Cardiac muscle cell (in vitro differentiated cells and primary cell): ENCODE measurements around the gene TRIM32. TPM values are rescaled to one million over a fixed set of nuclear protein-coding genes. Genes with fewer than 3 reads are reported as not detected.

Experiments used
- DNase-seq, 2 donors: peaks; one replicate each; pipeline versions ENCODE4 v3.0.0 to v3.0.0-alpha.2; 2010 to 2017; ENCODE audit warnings: low read depth in 1 of 2, low spot score in 1 of 2
- H3K27ac ChIP-seq: fragments of 200-600 bp; sonication (generic); 2 replicates; pipeline ENCODE4 v1.5.1; 2016
- H3K27me3 ChIP-seq: fragments of 200-600 bp; sonication (generic); 2 replicates; pipeline ENCODE4 v1.6.0; 2016; ENCODE audit warnings: control low read depth
- H3K36me3 ChIP-seq: fragments of 200-600 bp; sonication (generic); 2 replicates; pipeline ENCODE4 v1.5.1; 2016; ENCODE audit warnings: control low read depth
- H3K4me1 ChIP-seq: fragments of 200-600 bp; sonication (generic); 2 replicates; pipeline ENCODE4 v1.8.1; 2017; ENCODE audit warnings: low read depth, mild to moderate bottlenecking, mixed run types
- H3K4me3 ChIP-seq: fragments of 200-600 bp; sonication (generic); 2 replicates; pipeline ENCODE4 v1.5.1; 2016; ENCODE audit warnings: mild to moderate bottlenecking
- H3K9me3 ChIP-seq: fragments of 200-600 bp; sonication (generic); 2 replicates; pipeline ENCODE4 v1.5.1; 2017; ENCODE audit warnings: low read depth, mild to moderate bottlenecking, control low read depth
- polyA plus RNA-seq: library from polyadenylated mRNA; unstranded; fragments of >200 nt; fragmentation: Nextera tagmentation; extraction: Ambion mirVana; gene quantifications from 2 replicates; pipeline ENCODE4 v1.2.1, GENCODE V29; 2016
- total RNA-seq: library from RNA; depleted of rRNA; stranded (reverse); fragments of >200 nt; gene quantifications from 2 replicates; pipeline ENCODE4 v1.2.3, GENCODE V29; 2016
- TF ChIP-seq, protein P1 (sequence below): IDR thresholded peaks from 2 replicates; pipeline ENCODE4 v1.5.1; 2012; ENCODE audit warnings: low read depth, mild to moderate bottlenecking, low read length

TRIM32 gene
- total and polyA plus RNA-seq, 2 experiments from 2014 or later = 13.9 to 15.0 TPM

DNA sequence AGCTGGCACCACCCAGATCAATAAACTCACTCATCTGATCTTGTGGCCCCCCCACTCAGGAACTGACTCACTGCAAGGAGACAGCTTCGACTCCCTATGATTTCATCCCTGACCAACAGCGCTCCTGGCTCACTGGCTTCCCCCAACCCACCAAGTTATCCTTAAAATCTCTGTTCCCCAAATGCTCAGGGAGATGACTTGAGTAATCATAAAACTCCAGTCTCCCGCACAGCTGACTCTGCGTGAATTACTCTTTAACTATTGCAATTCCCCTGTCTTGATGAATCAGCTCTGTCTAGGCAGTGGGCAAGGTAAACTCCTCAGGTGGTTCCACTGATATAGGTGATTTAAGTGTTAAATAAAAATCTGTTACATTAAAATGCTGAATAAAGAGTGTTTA lies 1.9 kb upstream of the TRIM32 start:
- Histone ChIP-seq H3K36me3 (no peaks in the 10 kb centered on the region), H3K4me3 (no peak overlapping the region), H3K27me3 (no peaks in the 10 kb centered on the region), H3K27ac (no peak overlapping the region), H3K9me3 (no peaks in the 10 kb centered on the region), H3K4me1 (peaks cover 3% of the 10 kb centered on the region)
- no peak for DNase-seq
- TF ChIP-seq, protein P1, sequence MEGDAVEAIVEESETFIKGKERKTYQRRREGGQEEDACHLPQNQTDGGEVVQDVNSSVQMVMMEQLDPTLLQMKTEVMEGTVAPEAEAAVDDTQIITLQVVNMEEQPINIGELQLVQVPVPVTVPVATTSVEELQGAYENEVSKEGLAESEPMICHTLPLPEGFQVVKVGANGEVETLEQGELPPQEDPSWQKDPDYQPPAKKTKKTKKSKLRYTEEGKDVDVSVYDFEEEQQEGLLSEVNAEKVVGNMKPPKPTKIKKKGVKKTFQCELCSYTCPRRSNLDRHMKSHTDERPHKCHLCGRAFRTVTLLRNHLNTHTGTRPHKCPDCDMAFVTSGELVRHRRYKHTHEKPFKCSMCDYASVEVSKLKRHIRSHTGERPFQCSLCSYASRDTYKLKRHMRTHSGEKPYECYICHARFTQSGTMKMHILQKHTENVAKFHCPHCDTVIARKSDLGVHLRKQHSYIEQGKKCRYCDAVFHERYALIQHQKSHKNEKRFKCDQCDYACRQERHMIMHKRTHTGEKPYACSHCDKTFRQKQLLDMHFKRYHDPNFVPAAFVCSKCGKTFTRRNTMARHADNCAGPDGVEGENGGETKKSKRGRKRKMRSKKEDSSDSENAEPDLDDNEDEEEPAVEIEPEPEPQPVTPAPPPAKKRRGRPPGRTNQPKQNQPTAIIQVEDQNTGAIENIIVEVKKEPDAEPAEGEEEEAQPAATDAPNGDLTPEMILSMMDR = no peak

DNA sequence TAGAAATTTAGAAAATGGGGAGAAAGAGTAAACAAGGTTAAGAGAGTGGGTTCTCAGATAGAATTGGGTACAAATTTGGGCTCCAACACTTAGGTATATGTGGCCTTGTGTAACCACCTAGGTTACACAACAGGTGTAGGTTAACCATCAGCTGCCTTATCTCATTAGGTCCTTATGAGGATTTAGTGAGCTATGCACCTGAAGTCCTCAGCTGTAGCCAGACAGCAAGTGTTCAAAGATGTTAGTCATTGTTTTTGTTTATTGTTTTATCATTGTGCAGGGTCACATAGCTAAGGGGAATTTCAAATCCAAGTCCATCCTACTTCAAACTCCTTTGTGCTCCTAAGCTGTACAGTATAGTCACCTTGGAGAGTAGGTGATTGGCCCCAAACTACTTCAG lies 970 bp upstream of the TRIM32 start:
- Histone ChIP-seq H3K36me3 (no peaks in the 10 kb centered on the region), H3K4me3 (peak overlapping the region; percentile 66), H3K4me1 (peaks cover 3% of the 10 kb centered on the region), H3K27ac (no peak overlapping the region), H3K9me3 (no peaks in the 10 kb centered on the region), H3K27me3 (no peaks in the 10 kb centered on the region)
- TF ChIP-seq, protein P1 = no peak
- no peak for DNase-seq

DNA sequence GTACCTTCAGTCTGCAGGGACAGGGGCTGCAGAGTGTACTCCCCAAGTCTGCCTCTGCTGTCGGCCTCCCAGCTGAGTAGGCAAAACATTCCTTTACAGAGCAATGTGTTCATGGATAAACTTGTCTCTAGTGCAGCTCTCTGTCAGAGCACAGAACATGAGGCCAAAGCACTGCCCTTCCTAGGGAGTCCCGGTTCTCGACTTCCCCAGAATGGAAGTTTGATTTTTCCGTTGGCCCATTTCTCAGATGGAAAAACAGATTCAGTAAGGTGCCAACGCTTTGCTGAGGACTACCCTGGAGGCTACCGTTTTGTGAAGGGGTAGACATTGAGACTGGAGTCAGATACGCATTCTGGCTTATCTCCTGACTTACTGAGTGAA lies 422 bp upstream of the TRIM32 start:
- H3K9me3 ChIP-seq = no peaks in the 10 kb centered on the region
- peak in 1 of 2 donors; percentile 19 for DNase-seq
- no peaks in the 10 kb centered on the region for H3K36me3 ChIP-seq
- peaks cover 3% of the 10 kb centered on the region for H3K4me1 ChIP-seq
- H3K4me3 ChIP-seq = peak overlapping the region; percentile 66
- H3K27ac ChIP-seq = no peak overlapping the region
- TF ChIP-seq, protein P1 = no peak
- H3K27me3 ChIP-seq = no peaks in the 10 kb centered on the region

DNA sequence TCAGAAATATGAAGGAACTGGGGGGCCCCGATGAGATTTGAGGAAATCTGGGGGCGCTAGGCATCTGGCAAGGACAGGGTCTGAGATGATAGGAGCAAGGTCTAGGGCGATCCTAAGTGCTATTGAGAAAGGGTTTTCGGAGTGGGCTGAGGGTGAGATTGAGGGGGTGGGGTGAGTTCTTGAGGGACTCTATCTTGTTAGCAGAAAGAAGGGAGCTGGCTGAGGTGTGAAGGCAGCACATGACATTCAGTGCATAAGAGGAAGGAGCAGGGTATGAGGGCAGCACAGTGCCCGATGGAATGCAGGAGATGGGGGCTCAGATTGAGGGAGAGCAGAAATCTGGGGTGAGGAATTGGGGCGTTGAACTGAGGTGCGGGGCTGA lies 640 bp downstream of the TRIM32 start:
- peak overlapping the region; percentile 66 for H3K4me3 ChIP-seq
- H3K4me1 ChIP-seq = peaks cover 3% of the 10 kb centered on the region
- no peaks in the 10 kb centered on the region for H3K36me3 ChIP-seq
- TF ChIP-seq, protein P1 = no peak
- peak; percentile 9 to 19 for DNase-seq
- H3K27ac ChIP-seq = no peak overlapping the region
- no peaks in the 10 kb centered on the region for H3K9me3 ChIP-seq
- no peaks in the 10 kb centered on the region for H3K27me3 ChIP-seq

DNA sequence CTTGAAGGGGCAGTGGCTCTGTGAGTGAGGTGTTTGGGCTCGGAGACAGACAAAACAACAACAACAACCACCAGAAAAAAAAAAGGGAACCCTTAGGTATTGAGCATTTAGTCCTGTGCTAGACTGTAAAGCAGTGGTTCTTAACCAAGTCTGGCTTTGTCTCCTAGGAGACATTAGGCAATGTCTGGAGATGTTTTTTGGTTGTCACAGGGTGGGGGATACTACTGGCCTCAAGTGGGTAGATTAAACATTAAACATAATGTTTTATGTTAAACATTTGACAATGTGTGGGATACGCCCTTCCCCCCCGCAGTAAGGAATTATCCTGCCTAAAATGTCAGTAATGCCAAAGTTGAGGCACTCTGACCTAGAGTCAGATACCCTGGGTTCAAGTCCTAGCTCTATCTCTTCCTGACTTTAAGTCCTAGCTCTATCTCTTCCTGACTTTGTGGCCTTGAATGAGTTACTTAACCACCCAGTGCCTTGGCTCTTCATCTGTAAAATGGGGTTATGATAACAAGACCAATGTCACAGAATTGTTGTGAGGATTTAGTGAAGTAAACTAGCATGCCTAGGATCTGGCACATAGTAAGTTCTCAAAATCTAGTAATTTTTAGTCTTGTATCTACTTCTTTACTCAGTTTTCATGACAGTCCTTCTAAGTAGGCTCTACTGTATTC lies 1.8 kb downstream of the TRIM32 start:
- no peaks in the 10 kb centered on the region for H3K27me3 ChIP-seq
- DNase-seq = peak in 1 of 2 donors; percentile 14
- H3K27ac ChIP-seq = no peak overlapping the region
- H3K4me1 ChIP-seq = peaks cover 3% of the 10 kb centered on the region
- H3K4me3 ChIP-seq = no peak overlapping the region
- H3K9me3 ChIP-seq = no peaks in the 10 kb centered on the region
- H3K36me3 ChIP-seq = no peaks in the 10 kb centered on the region
- TF ChIP-seq, protein P1 = no peak
